ENCODE results near the gene FJX1. TPM values are rescaled to one million over a fixed set of nuclear protein-coding genes. Genes with fewer than 3 reads are reported as not detected.

Gene FJX1
- total RNA-seq, result 28.5 and 52.1 TPM in 2 replicates

GRCh38 chr11:35617687-35618496, at the start of gene FJX1:
Gene FJX1 (plus strand): TSS chr11:35618460. CDS start chr11:35618637, 177 bp downstream.

GRCh38 chr11:35662649-35663407, 44.6 kb downstream of the FJX1 start, which contains the start of gene TRIM44:
Gene TRIM44 (plus strand): TSS chr11:35662775. CDS start chr11:35663112, 337 bp downstream.

Other genes with a start within 250 kb of the FJX1 start
- 1.9 and 4.5 TPM in 2 replicates for gene SLC1A2, start 198.9 kb upstream of the FJX1 start, total RNA-seq
- 74.1 and 303 TPM in 2 replicates for gene PAMR1, start 92.8 kb upstream of the FJX1 start, total RNA-seq
- gene TRIM44, start 44.3 kb downstream of the FJX1 start, total RNA-seq, result 31.5 and 35.6 TPM in 2 replicates

Measured in smooth muscle cell of the pulmonary artery (primary cell).